H9 (cell line): ENCODE results near the gene CXCL6. TPM values are rescaled to one million over a fixed set of nuclear protein-coding genes. Genes with fewer than 3 reads are reported as not detected.

Experiments used
- DNase-seq: peaks from one replicate; pipeline ENCODE4 v3.0.0-alpha.2; 2017
- H2AFZ ChIP-seq: one replicate; pipeline ENCODE4 v1.6.1; 2013; ENCODE audit warnings: mild to moderate bottlenecking, low read length, control low read depth, moderate library complexity
- H2AK5ac ChIP-seq: 2 replicates; pipeline ENCODE4 v1.6.1; 2013; ENCODE audit warnings: low read length, control low read depth, mixed read lengths; ENCODE audit not compliant: insufficient read length
- H2BK120ac ChIP-seq: one replicate; pipeline ENCODE4 v1.6.1; 2013; ENCODE audit warnings: low read depth, mild to moderate bottlenecking, low read length, control low read depth, inconsistent platforms; ENCODE audit not compliant: poor library complexity, severe bottlenecking
- H2BK12ac ChIP-seq: 2 replicates; pipeline ENCODE4 v1.6.1; 2013; ENCODE audit warnings: low read length, control low read depth, mixed read lengths, low read depth; ENCODE audit not compliant: insufficient read length
- H2BK15ac ChIP-seq: 2 replicates; pipeline ENCODE4 v1.6.1; 2013; ENCODE audit warnings: low read depth, low read length, control low read depth
- H2BK20ac ChIP-seq: one replicate; pipeline ENCODE4 v1.6.1; 2013; ENCODE audit warnings: low read depth, mild to moderate bottlenecking, low read length, control low read depth, inconsistent platforms; ENCODE audit not compliant: poor library complexity, severe bottlenecking
- H2BK5ac ChIP-seq: 2 replicates; pipeline ENCODE4 v1.6.1; 2013; ENCODE audit warnings: low read length, control low read depth, mixed read lengths; ENCODE audit not compliant: insufficient read length
- H3K14ac ChIP-seq: 2 replicates; pipeline ENCODE4 v1.6.1; 2013; ENCODE audit warnings: low read length, control low read depth; ENCODE audit not compliant: insufficient read depth
- H3K18ac ChIP-seq: 2 replicates; pipeline ENCODE4 v1.6.1; 2013; ENCODE audit warnings: low read depth, mild to moderate bottlenecking, mixed read lengths, low read length, control low read depth; ENCODE audit not compliant: insufficient read length
- H3K23ac ChIP-seq: 2 replicates; pipeline ENCODE4 v1.6.1; 2013; ENCODE audit warnings: low read length, control low read depth, mixed read lengths, low read depth; ENCODE audit not compliant: insufficient read length
- H3K23me2 ChIP-seq: 2 replicates; pipeline ENCODE4 v1.6.1; 2013; ENCODE audit warnings: low read depth, mild to moderate bottlenecking, mixed read lengths, low read length, control low read depth; ENCODE audit not compliant: insufficient read length, poor library complexity, severe bottlenecking
- H3K27ac ChIP-seq: 2 replicates; pipeline ENCODE4 v1.5.1; 2013; ENCODE audit warnings: low read length, control low read depth, mixed read lengths, low read depth; ENCODE audit not compliant: insufficient read length
- H3K27me3 ChIP-seq: 2 replicates; pipeline ENCODE4 v1.6.1; 2013; ENCODE audit warnings: low read length, control low read depth, inconsistent platforms; ENCODE audit not compliant: insufficient read depth
- H3K4ac ChIP-seq: 2 replicates; pipeline ENCODE4 v1.6.1; 2013; ENCODE audit warnings: low read depth, mild to moderate bottlenecking, control low read depth, inconsistent platforms, low read length, moderate library complexity
- H3K4me1 ChIP-seq: 2 replicates; pipeline ENCODE4 v1.6.1; 2013; ENCODE audit warnings: low read length, control low read depth, inconsistent platforms; ENCODE audit not compliant: insufficient read depth
- H3K4me2 ChIP-seq: 2 replicates; pipeline ENCODE4 v1.6.1; 2013; ENCODE audit warnings: low read length, control low read depth, mixed read lengths; ENCODE audit not compliant: insufficient read length, insufficient read depth
- H3K56ac ChIP-seq: 2 replicates; pipeline ENCODE4 v1.6.1; 2013; ENCODE audit warnings: low read depth, mild to moderate bottlenecking, mixed read lengths, low read length, control low read depth; ENCODE audit not compliant: insufficient read length
- H3K79me1 ChIP-seq: 2 replicates; pipeline ENCODE4 v1.6.1; 2013; ENCODE audit warnings: low read depth, mild to moderate bottlenecking, moderate library complexity, low read length, control low read depth, inconsistent platforms; ENCODE audit not compliant: insufficient read depth, poor library complexity, severe bottlenecking
- H3K79me2 ChIP-seq: 2 replicates; pipeline ENCODE4 v1.6.1; 2013; ENCODE audit warnings: low read length, control low read depth, inconsistent platforms; ENCODE audit not compliant: insufficient read depth
- H3K9ac ChIP-seq: 2 replicates; pipeline ENCODE4 v1.6.1; 2013; ENCODE audit warnings: low read length, control low read depth, mixed read lengths; ENCODE audit not compliant: insufficient read length; ENCODE audit errors: extremely low read depth
- H3K9me3 ChIP-seq: one replicate; pipeline ENCODE4 v1.6.1; 2013; ENCODE audit warnings: low read depth, low read length, inconsistent platforms; ENCODE audit not compliant: control insufficient read depth
- H3T11ph ChIP-seq: one replicate; pipeline ENCODE4 v1.6.1; 2013; ENCODE audit warnings: mild to moderate bottlenecking, low read length, control low read depth, inconsistent platforms
- H4K20me1 ChIP-seq: one replicate; pipeline ENCODE4 v1.6.1; 2013; ENCODE audit not compliant: control insufficient read depth, insufficient read length, insufficient read depth
- H4K5ac ChIP-seq: 2 replicates; pipeline ENCODE4 v1.6.1; 2013; ENCODE audit warnings: low read depth, mild to moderate bottlenecking, mixed read lengths, low read length, control low read depth; ENCODE audit not compliant: insufficient read length
- H4K8ac ChIP-seq: replicated peaks from 2 replicates; pipeline ENCODE4 v1.6.1; 2013; ENCODE audit warnings: low read length, control low read depth, mixed read lengths, low read depth; ENCODE audit not compliant: insufficient read length
- H4K91ac ChIP-seq: 2 replicates; pipeline ENCODE4 v1.6.1; 2013; ENCODE audit warnings: low read depth, mild to moderate bottlenecking, moderate library complexity, mixed read lengths, low read length, control low read depth; ENCODE audit not compliant: insufficient read length
- H3K27ac Mint-ChIP-seq, 3 experiments: 2 replicates in 2 of 3; 3 replicates in 1 of 3; pipeline ENCODE4 v1.8.0; 2020 to 2021; ENCODE audit warnings: mixed read lengths in 3 of 3, mild to moderate bottlenecking in 1 of 3, moderate library complexity in 1 of 3
- H3K27me3 Mint-ChIP-seq: 2 replicates; pipeline ENCODE4 v1.8.0; 2021; ENCODE audit warnings: low read depth, mild to moderate bottlenecking, moderate library complexity, mixed read lengths
- H3K36me3 Mint-ChIP-seq, 3 experiments: 2 replicates in 2 of 3; 3 replicates in 1 of 3; pipeline ENCODE4 v1.8.0; 2020 to 2021; ENCODE audit warnings: low read depth in 3 of 3, mixed read lengths in 3 of 3; ENCODE audit not compliant: insufficient read depth in 1 of 3
- H3K4me1 Mint-ChIP-seq, 2 experiments: 2 replicates each; pipeline ENCODE4 v1.8.0; 2020; ENCODE audit warnings: mixed read lengths in 2 of 2
- H3K4me3 Mint-ChIP-seq, 2 experiments: 2 replicates in 1 of 2; 3 replicates in 1 of 2; pipeline ENCODE4 v1.8.0; 2020 to 2021; ENCODE audit warnings: mild to moderate bottlenecking in 2 of 2, mixed read lengths in 2 of 2, moderate library complexity in 1 of 2
- H3K9me3 Mint-ChIP-seq, 2 experiments: 2 replicates in 1 of 2; 3 replicates in 1 of 2; pipeline ENCODE4 v1.8.0; 2020; ENCODE audit warnings: mild to moderate bottlenecking in 2 of 2, mixed read lengths in 2 of 2, moderate library complexity in 1 of 2
- CTCF ChIP-seq: fragments of 200-600 bp; sonication (generic); conservative IDR thresholded peaks from 3 replicates; pipeline ENCODE4 v1.8.0; 2021; ENCODE audit warnings: antibody characterized with exemption, mild to moderate bottlenecking
- total RNA-seq: library from RNA; stranded (reverse); gene quantifications from 2 replicates; pipeline ENCODE4 v1.2.1, GENCODE V29; 2021

The CXCL6 gene
- total RNA-seq, 1 experiment from 2014 or later, result 0.85 TPM

GRCh38 chr4:73798842-73799241, 37.6 kb upstream of the CXCL6 start:
- no peak overlapping the region for H2AK5ac ChIP-seq
- H3K4me1 Mint-ChIP-seq, result no peaks in the 10 kb centered on the region
- H3K79me2 ChIP-seq, result no peaks in the 10 kb centered on the region
- no peak overlapping the region for H4K5ac ChIP-seq
- H4K20me1 ChIP-seq, result no peaks in the 10 kb centered on the region
- H3K18ac ChIP-seq, result no peak overlapping the region
- no peak overlapping the region for H3K56ac ChIP-seq
- TF ChIP-seq CTCF, result no peak
- no peak overlapping the region for H4K8ac ChIP-seq
- H3K27me3 ChIP-seq, result no peaks in the 10 kb centered on the region
- no peak overlapping the region for H3K4ac ChIP-seq
- H3K27ac Mint-ChIP-seq, result no peak overlapping the region
- H4K91ac ChIP-seq, result no peak overlapping the region
- no peak overlapping the region for H3K9ac ChIP-seq
- H3K4me1 ChIP-seq, result no peaks in the 10 kb centered on the region
- H3K27ac ChIP-seq, result no peak overlapping the region
- H3K79me1 ChIP-seq, result no peaks in the 10 kb centered on the region
- no peaks in the 10 kb centered on the region for H3K23me2 ChIP-seq
- H2BK20ac ChIP-seq, result no peak overlapping the region
- H2AFZ ChIP-seq, result no peak overlapping the region
- H3K9me3 Mint-ChIP-seq, result peaks cover 7 to 20% of the 10 kb centered on the region in 2 experiments; a peak in 4 of 5 replicates
- no peaks in the 10 kb centered on the region for H3K27me3 Mint-ChIP-seq
- H3K4me2 ChIP-seq, result no peak overlapping the region
- H2BK5ac ChIP-seq, result no peak overlapping the region
- no peak overlapping the region for H3K23ac ChIP-seq
- H2BK120ac ChIP-seq, result no peak overlapping the region
- H3K14ac ChIP-seq, result no peak overlapping the region
- H3K4me3 Mint-ChIP-seq, result no peak overlapping the region
- peaks cover 0 to 4% (median 3%) of the 10 kb centered on the region in 3 experiments; a peak in 4 of 7 replicates for H3K36me3 Mint-ChIP-seq
- no peak overlapping the region for H2BK15ac ChIP-seq
- no peak for DNase-seq
- H3K9me3 ChIP-seq, result no peaks in the 10 kb centered on the region
- no peak overlapping the region for H2BK12ac ChIP-seq
- no peak overlapping the region for H3T11ph ChIP-seq
